D721Med (cell line): ENCODE data around the gene CYP3A7.

Experiments
- DNase-seq: peaks from one replicate; pipeline ENCODE4 v3.0.0; 2011; ENCODE audit warnings: low spot score; ENCODE audit not compliant: insufficient read length
- FAIRE-seq: peaks from 2 replicates; lab custom pipeline; 2011; peaks lifted over from hg19 to GRCh38; lab: Jason Lieb, UNC
- TF ChIP-seq, protein P1 (sequence below): IDR thresholded peaks from 2 replicates; pipeline ENCODE4 v1.5.1; 2012; ENCODE audit warnings: mild to moderate bottlenecking, control low read depth; ENCODE audit not compliant: insufficient read depth; ENCODE audit errors: missing control alignments

Gene CYP3A7

DNA sequence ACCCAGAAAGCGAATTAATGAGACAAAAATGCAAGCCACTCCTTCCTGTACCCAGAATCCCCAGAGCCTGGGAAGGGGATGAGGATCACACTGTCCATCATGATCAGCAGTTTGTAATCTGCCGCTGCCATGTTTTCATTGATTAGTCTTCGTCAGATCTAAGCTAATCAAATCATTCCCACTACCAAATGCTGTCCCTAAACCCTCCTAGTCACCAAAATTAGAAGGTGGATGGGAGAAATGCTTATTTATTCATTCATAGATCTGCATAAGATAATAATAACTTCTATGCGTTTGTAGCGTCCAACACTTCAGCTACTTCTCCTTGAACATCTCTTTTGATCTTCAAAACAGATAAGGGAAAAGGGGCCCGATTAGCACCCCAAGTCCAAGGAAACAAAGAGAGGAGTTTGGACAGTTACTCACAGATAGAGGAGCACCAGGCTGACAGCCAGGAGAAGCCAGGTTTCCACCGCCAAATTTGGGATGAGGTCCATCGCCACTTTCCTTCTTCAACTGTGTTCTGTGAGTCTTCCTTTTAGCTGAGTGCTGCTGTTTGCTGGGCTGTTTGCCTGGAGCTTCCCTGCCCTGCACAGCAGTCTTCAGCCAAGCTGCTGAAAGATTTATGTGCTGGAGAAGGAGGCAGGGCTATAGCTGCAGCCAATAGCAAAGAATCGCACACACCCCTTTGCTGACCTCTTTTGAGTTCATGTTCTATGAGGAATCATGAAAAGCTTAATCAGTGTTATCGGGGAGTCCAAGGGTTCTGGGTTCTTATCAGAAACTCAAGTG is 55.4 kb downstream of the CYP3A7 start, which contains the start of gene CYP3A5:
Gene CYP3A5, minus strand, starts transcription at position 597 of the 792 bp plus-strand sequence. Its CDS starts 100 bp downstream, at position 497.
- FAIRE-seq (no peak), DNase-seq (no peak)
- TF ChIP-seq, protein P1, sequence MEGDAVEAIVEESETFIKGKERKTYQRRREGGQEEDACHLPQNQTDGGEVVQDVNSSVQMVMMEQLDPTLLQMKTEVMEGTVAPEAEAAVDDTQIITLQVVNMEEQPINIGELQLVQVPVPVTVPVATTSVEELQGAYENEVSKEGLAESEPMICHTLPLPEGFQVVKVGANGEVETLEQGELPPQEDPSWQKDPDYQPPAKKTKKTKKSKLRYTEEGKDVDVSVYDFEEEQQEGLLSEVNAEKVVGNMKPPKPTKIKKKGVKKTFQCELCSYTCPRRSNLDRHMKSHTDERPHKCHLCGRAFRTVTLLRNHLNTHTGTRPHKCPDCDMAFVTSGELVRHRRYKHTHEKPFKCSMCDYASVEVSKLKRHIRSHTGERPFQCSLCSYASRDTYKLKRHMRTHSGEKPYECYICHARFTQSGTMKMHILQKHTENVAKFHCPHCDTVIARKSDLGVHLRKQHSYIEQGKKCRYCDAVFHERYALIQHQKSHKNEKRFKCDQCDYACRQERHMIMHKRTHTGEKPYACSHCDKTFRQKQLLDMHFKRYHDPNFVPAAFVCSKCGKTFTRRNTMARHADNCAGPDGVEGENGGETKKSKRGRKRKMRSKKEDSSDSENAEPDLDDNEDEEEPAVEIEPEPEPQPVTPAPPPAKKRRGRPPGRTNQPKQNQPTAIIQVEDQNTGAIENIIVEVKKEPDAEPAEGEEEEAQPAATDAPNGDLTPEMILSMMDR = no peak

DNA sequence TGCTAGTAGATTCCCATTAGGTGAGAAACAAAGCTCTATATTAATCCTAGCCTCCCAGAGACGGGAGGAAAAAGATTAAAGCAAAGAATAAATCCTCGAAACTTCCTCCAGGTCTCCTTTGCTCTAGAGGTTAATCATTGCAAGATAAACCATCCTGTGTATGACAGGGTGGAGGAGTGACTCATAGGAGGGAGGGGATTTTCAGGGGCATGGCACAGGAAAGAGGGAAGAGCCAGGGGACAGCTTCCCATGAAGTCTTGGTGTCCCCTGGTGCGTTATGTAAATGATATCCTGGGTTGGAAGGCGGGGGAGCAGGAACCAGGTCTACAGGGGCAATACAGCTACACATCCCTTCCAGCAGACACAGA is 56.0 kb downstream of the CYP3A7 start:
- TF ChIP-seq, protein P1 = no peak
- DNase-seq = no peak
- FAIRE-seq = no peak

DNA sequence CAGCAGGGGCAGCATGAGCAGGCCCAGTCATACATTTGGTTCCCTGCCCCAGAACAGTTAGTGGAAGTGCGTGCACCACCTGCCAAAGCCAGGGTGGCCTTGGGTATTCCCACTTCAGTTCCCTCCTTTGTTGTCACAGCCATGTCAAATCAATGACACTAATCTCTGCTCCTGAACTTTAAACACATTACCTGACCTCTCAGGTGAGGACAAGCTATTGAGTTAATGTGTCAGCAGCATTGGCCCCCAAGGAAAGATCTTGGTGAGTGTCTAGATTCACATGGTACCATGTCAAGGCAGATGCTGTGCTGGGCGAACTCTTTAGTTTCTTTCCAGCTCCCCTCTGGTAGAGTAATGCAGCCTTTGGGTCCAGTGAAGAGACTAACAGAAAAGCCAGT is 57.3 kb downstream of the CYP3A7 start:
- TF ChIP-seq, protein P1 = no peak
- DNase-seq (no peak), FAIRE-seq (no peak)

DNA sequence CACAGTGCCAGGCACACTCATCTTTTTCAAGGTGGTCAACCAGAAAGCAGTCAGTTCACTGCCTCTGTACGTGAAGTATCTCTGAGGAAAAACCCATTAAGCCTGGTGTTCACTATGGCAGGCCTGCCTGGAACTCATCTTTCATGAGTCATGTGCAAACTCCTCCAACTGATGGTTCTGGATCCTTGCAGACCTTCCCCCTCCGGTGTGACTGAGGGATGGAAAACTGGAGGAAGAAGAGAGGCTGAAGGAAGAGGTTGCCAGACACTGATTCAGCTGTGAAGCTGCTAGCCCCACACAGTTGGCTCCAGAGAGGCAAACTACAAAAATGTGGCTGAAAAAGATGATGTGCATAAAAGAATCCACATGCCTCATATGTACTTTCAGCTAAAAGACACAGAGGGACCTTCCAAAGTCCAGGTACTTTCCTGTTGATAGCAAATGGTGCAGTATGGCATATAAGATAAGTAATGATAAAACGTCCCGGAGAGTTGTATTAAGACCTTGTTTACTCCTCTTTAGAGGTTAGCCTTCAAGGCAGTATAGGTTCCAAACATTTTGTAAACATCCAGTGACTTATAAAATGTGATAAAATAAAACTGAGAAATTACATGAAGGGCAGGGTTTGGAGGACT is 57.9 kb downstream of the CYP3A7 start:
- no peak for FAIRE-seq
- no peak for DNase-seq
- TF ChIP-seq, protein P1 = no peak

DNA sequence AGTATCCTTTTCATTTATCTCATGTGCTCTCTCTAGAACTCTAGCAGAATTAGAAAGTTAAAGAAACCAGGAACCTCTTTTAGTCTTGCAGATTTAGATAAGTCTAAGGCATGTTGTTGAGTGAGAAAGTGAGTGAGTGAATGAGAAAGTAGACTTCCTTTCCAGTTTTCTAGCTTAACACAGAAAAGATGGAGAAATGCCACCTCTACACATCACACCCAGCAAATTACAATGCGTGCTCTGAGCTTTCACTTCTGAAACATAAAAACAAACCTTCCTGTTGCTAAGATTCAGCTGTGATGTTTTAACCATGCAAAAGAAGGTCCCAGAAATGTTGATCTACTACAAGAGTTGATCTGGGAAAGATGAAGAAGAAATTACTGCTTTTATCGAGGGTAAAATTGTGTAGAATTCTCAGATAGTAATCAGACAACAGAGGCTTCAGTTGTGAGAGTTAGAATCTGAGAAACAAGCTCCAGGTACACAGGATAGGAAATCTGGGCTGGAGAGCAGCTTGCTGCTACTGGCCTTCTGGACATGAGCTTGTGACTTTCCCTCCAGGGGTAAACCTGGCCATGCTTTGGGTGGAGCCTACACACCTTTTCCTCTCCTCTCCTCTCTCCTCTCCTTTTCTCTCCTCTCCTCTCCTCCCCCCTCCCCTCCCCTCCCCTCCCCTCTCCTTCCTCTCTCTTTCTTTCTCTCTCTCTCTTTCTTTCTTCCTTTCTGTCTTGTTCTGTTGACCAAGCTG is 59.8 kb downstream of the CYP3A7 start:
- no peak for DNase-seq
- TF ChIP-seq, protein P1 = no peak
- no peak for FAIRE-seq

DNA sequence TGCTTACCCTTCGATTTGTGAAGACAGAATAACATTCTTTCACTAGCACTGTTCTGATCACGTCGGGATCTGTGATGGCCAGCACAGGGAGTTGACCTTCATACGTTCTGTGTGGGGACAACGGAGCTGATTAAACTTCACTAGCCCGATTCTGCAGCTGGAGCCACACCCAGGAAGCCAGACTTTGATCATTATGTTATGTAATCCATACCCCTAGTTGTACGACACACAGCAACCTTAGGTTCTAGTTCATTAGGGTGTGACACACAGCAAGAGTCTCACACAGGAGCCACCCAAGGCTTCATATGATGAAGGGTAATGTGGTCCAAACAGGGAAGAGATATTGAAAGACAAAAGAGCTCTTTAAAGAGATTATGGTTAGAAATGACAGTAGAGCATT is 62.4 kb downstream of the CYP3A7 start:
- FAIRE-seq (no peak), DNase-seq (no peak)
- TF ChIP-seq, protein P1 = no peak
